ENCODE measurements around the gene KRT9. TPM values are rescaled to one million over a fixed set of nuclear protein-coding genes. Genes with fewer than 3 reads are reported as not detected.

Gene KRT9
- total and polyA plus RNA-seq, 2 donors (not counting 1 experiment from before 2014, with no cell fraction given): not detected

- no peak for DNase-seq (ENCODE audit: low read depth in 2 of 2)
- H3K79me2 ChIP-seq (ENCODE audit: control insufficient read depth, insufficient read depth, low read length): no peaks in the 10 kb centered on the region
These were observed 32.8 kb downstream of the KRT9 start for GRCh38 chr17:41539071-41539492.

GRCh38 chr17:41538565-41538991 is 33.3 kb downstream of the KRT9 start:
- Histone ChIP-seq H3K9me3 (ENCODE audit: control insufficient read depth, insufficient read depth, low read depth, low read length) (no peaks in the 10 kb centered on the region), H2AFZ (ENCODE audit: low read length) (no peak overlapping the region), H3K4me2 (ENCODE audit: extremely low read depth, insufficient read depth, low read length) (no peak overlapping the region), H3K27me3 (ENCODE audit: control insufficient read depth, insufficient read depth, low read length) (no peaks in the 10 kb centered on the region), H3K79me2 (ENCODE audit: control insufficient read depth, insufficient read depth, low read length) (no peaks in the 10 kb centered on the region), H3K27ac (ENCODE audit: insufficient read depth, low read length) (no peak overlapping the region), H4K20me1 (ENCODE audit: control insufficient read depth, extremely low read depth, insufficient read depth, low read length) (no peaks in the 10 kb centered on the region), H3K9ac (ENCODE audit: insufficient read depth, low read length) (no peak overlapping the region), H3K4me1 (ENCODE audit: control insufficient read depth, extremely low read depth, insufficient read depth, low read length) (peaks cover 4% of the 10 kb centered on the region), H3K4me3 (replicated peaks in 1 of 4; ENCODE audit: control extremely low read depth in 1 of 4, insufficient read depth in 1 of 4, low read depth in 3 of 4, low read length in 4 of 4) (no peak overlapping the region), H3K36me3 (ENCODE audit: control insufficient read depth, insufficient read depth, low read length) (no peaks in the 10 kb centered on the region)
- peak in 1 of 2 donors; percentile 63 for DNase-seq (ENCODE audit: low read depth in 2 of 2)
- no peak for TF ChIP-seq EZH2 (IDR thresholded peaks at IDR 0.05; ENCODE audit: low read length, missing control alignments)

More at GRCh38 chr17:41539071-41539492, 32.8 kb downstream of the KRT9 start:
- no peaks in the 10 kb centered on the region for H3K9me3 ChIP-seq (ENCODE audit: control insufficient read depth, insufficient read depth, low read depth, low read length)
- no peak overlapping the region for H2AFZ ChIP-seq (ENCODE audit: low read length)
- no peak overlapping the region for H3K4me3 ChIP-seq (replicated peaks in 1 of 4; ENCODE audit: control extremely low read depth in 1 of 4, insufficient read depth in 1 of 4, low read depth in 3 of 4, low read length in 4 of 4)
- H3K4me2 ChIP-seq (ENCODE audit: extremely low read depth, insufficient read depth, low read length): no peak overlapping the region
- no peak overlapping the region for H3K27ac ChIP-seq (ENCODE audit: insufficient read depth, low read length)
- H3K36me3 ChIP-seq (ENCODE audit: control insufficient read depth, insufficient read depth, low read length): no peaks in the 10 kb centered on the region
- no peaks in the 10 kb centered on the region for H3K27me3 ChIP-seq (ENCODE audit: control insufficient read depth, insufficient read depth, low read length)
- no peaks in the 10 kb centered on the region for H4K20me1 ChIP-seq (ENCODE audit: control insufficient read depth, extremely low read depth, insufficient read depth, low read length)
- peaks cover 4% of the 10 kb centered on the region for H3K4me1 ChIP-seq (ENCODE audit: control insufficient read depth, extremely low read depth, insufficient read depth, low read length)
- no peak overlapping the region for H3K9ac ChIP-seq (ENCODE audit: insufficient read depth, low read length)
- TF ChIP-seq CTCF (conservative IDR thresholded peaks at IDR 0.05 in 1 of 2, IDR thresholded peaks at IDR 0.05 in 1 of 2; ENCODE audit: low read depth in 1 of 2, low read length in 2 of 2) (no peak), EZH2 (IDR thresholded peaks at IDR 0.05; ENCODE audit: low read length, missing control alignments) (no peak)

GRCh38 chr17:41537990-41538389 is 33.9 kb downstream of the KRT9 start:
- Histone ChIP-seq H3K79me2 (ENCODE audit: control insufficient read depth, insufficient read depth, low read length) (no peaks in the 10 kb centered on the region), H3K9me3 (ENCODE audit: control insufficient read depth, insufficient read depth, low read depth, low read length) (no peaks in the 10 kb centered on the region), H3K27ac (ENCODE audit: insufficient read depth, low read length) (no peak overlapping the region), H3K9ac (ENCODE audit: insufficient read depth, low read length) (no peak overlapping the region), H3K4me1 (ENCODE audit: control insufficient read depth, extremely low read depth, insufficient read depth, low read length) (peaks cover 4% of the 10 kb centered on the region), H2AFZ (ENCODE audit: low read length) (no peak overlapping the region), H3K27me3 (ENCODE audit: control insufficient read depth, insufficient read depth, low read length) (no peaks in the 10 kb centered on the region), H3K4me2 (ENCODE audit: extremely low read depth, insufficient read depth, low read length) (no peak overlapping the region), H3K4me3 (replicated peaks in 1 of 4; ENCODE audit: control extremely low read depth in 1 of 4, insufficient read depth in 1 of 4, low read depth in 3 of 4, low read length in 4 of 4) (no peak overlapping the region), H3K36me3 (ENCODE audit: control insufficient read depth, insufficient read depth, low read length) (no peaks in the 10 kb centered on the region), H4K20me1 (ENCODE audit: control insufficient read depth, extremely low read depth, insufficient read depth, low read length) (no peaks in the 10 kb centered on the region)
- TF ChIP-seq CTCF (conservative IDR thresholded peaks at IDR 0.05 in 1 of 2, IDR thresholded peaks at IDR 0.05 in 1 of 2; ENCODE audit: low read depth in 1 of 2, low read length in 2 of 2) (no peak), EZH2 (IDR thresholded peaks at IDR 0.05; ENCODE audit: low read length, missing control alignments) (no peak)
- peak in 1 of 2 donors; percentile 45 for DNase-seq (ENCODE audit: low read depth in 2 of 2)
